GM18517 (cell line): ENCODE measurements around the gene ZBED4.

Experiments used
- ATAC-seq: cut with Tn5 transposase; IDR thresholded peaks from one replicate; pipeline ENCODE4 v1.9.1; 2021; ENCODE audit warnings: mild to moderate bottlenecking, moderate library complexity; ENCODE audit not compliant: unreplicated experiment

Gene ZBED4

DNA sequence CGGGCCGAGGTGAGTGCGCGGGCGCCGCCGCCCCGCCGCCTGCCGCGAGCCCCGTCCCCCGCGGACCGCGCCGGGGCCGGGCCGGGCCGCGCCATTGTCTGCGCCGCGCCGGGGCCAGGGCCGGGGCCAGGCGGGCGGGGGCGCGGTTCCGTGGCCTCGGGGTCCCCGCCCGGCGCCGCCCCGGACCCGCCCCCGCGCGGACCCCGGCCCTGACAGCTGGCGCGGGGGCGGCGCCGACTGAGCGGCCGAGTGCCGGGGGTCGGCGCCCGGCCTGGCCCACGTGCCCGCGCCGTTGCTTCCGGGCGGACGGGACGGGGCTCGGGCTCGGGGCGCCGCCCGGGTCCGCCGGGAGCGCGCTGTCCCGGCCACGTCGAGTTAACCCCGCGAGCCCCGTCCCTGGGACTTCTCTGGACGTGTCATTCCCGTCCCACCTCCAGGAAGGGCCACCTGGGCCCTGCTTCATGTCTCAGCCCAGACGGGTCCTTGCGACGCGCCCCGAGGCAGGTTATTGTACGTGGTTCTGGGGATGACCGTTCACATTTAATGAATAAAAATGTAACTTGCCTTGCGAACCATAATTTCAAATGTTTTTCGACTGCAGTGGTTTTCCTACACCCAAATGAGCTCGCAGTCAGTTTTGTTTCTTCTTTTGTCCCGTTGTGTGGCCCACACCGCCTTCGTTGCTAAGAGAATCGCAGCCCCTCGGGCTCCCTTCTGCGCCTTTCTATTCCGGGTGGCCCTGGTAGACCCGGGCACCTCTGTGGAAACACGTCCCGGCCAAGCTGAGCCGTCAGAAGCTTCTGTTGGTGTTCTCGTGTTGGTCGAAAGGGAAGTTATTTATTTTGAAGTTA lies 562 bp downstream of the ZBED4 start:
- peak; percentile 3 for ATAC-seq

DNA sequence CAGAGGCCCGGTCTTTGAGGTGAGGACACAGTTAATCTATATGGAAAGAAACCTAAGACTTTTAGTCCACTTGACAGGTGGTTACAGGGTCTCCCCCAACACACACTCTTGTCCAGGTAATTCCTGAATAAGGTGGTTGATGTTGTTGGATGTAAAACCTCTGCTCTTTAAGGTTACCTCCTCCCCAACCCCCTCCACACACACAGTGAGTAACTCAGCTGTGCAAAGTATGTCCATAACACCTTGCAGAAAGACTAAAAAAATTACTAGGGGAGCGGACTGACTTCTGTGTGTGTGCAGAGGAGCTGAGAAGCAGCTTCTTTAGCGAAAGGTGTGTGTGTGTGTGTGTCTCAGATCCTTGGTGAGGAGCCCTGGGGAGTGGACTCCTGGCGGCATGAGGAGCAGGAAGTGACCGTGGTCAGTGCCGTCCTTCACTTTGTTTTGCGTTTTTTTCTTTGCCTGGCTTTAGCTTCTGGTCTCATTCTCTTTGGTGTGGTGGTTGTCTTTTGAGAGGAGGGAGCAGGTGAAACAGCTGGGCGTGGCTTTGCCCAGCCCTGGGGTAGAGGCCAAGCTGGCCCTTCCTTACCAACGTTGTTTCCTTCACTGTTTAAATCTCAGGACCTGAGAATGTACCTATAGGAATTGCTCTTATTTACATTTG lies 1.7 kb downstream of the ZBED4 start:
- ATAC-seq, result no peak

- ATAC-seq, result no peak
Measured at GRCh38 chr22:49856343-49856742, 2.7 kb downstream of the ZBED4 start.

DNA sequence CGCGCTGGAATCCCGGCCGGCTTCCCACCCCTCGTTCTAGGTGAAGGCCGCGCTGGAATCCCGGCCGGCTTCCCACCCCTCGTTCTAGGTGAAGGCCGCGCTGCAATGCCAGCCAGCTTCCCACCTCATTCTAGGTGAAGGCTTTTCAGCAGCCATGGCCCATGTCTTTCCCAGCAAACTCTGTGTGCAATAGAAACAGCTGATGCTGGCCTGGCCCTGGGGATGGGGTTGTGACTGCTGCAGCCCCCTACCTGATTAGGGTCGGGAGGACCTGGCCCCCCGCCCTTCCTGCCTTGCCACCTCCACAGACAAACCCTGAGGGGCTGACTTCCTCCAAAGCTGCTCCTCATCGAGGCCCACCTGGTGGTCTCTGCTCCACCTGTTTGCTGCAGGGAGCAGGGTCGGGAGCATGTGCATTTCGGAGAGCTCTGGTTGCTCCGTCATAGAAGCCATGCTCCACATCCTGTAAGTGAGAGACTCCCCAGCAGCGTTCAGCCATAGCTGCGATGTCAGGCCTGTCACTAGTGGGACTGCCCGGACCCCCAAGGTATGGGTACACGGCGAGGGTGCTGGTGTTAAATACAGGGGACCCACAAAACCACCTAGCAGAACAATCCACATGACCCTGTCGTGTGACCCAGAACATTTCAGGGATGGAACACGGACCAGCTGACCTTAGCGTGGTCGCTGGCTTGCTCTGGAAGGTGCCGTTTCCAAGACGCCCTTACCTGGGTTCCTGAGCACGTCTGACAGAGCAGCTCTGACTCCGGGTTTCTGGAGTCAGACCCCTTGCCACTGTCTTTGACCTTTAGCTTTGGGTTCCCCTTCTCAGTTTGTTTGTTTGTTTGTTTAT lies 3.3 kb downstream of the ZBED4 start:
- ATAC-seq, result no peak

DNA sequence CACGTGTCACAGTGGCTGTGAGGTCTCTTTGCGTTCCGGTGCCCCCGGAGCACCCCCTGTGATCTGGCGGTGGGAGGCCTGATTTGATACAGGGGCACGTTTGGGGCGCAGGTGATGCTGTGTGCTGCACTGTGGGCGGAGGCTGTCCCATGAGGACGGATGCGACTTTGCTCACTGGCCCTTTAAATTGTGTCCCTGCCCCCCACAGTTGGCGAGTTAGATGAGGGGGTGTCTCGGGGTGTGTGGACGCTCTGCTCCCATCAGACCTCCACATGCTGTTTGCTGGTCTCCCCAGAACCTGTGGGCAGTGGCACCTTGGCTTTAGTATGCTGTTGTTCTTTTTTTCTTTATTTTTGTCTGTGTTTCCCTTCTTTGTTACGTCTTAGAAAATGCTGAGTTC lies 5.2 kb downstream of the ZBED4 start:
- ATAC-seq, result no peak

GRCh38 chr22:49861642-49862495 lies 8.2 kb downstream of the ZBED4 start:
- no peak for ATAC-seq

DNA sequence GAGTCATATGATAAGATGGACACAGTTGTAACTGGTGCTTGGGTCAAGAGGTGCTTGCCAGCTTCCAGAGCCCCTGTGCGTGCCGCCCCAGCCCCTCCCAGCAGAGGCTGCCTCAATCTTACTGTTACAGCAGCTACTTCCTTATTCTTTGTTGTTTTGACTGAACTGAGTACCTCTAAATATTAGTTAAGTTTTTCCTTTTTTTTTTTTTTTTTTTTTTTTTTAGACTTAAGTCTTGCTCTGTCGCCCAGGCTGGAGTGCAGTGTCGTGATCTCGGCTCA lies 8.8 kb downstream of the ZBED4 start:
- ATAC-seq, result no peak

- no peak for ATAC-seq
Measured at GRCh38 chr22:49863931-49864330, 10.3 kb downstream of the ZBED4 start.

DNA sequence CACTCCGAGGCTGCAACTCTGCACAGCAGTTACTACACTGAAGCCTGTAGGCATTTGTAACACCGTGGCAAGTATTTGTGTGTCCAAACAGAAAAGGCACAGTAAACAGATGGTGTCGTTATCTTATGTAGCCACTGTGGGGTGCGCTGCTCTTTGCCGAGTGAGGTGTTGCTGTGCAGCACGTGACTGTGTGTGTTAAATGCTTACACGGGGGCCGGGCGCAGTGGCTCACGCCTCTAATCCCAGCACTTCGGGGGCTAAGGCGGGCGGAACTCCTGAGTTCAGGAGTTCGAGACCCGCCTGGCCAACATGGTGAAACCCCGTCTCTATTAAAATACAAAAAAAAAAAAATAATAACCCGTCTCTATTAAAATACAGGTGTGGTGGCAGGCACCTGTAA lies 11.5 kb downstream of the ZBED4 start:
- no peak for ATAC-seq

DNA sequence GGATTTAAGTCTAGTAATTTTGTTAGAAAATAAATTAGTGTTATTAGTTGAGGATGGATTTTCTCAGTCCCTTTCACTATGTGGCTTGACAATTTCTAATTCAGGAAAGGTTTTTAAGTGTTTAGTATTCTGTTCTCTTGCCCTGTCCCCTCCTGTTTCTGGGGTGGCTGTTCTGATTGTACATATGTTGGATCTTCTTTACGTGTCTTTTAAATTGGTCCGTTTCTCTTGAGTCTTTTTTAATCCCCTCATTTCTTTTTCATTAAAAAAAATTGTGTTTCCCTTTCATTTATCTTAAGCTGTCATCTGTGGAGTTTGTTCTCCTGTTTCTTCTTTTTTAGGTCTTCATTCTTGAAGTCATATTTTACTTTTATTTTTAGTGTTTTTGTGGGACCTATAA lies 12.5 kb downstream of the ZBED4 start:
- no peak for ATAC-seq

DNA sequence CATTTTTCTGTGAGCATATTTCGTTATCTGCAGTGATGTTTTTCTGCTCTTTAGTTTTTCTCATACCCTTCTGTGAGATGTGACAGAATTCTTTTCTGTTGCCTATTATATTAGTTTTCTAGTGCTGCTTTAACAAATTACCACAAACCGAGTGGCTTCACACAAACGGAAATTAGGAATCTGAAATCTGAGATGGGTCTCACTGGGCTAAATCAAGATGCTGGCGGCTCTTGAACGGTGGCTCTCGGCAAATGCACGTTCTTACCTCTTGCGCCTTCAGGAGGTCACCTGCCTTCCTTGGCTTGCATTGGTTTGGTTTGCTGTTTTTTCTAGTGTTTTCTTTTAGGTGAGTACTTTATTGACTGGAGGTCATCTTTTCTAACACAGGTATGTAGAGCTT lies 13.0 kb downstream of the ZBED4 start:
- ATAC-seq, result no peak

DNA sequence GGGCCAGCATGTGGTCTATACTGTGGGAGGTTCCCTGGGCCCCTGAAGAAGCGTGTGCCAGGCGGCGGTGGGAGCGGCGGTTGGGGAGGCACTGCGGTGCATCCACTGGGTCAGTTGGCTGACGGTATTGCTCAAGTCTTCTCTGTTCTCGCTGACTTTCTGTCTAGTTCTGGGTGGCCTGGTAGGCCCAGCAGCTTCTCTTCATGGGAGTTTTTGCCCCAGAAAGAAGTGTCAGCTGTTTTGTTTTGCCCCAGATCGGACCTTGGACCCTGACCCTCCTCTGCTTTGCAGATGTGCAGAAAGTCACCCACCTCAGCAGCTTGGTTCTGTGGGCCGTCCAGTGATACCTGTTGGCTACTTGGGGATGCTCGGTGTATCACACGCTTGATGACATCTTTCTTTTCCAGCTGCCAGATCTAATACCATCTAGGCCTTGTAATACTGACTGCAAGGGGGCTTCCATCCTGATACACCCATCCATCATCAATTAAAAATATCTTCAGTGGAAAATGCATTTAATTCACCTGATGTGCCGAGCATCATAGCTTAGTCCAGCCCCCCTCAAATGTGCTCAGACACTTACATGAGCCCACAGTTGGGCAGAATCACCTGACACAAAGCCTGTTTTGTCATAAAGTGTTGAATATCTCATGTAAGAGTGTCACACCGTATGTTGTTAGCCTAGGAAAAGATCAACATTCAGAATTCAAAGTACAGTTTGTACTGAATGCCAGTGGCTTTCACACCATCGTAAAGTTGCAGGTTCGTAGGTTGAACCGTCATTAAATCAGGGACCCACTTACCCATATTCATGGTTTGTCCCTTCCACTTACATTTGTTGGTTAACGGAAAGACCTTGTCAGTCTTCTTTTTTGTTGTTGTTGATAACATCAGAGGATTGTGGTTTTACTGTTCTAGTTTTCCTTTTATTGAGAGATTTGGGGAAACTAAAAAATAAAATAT lies 13.9 kb downstream of the ZBED4 start:
- no peak for ATAC-seq

GRCh38 chr22:49869086-49869830 lies 15.6 kb downstream of the ZBED4 start:
- ATAC-seq, result no peak

DNA sequence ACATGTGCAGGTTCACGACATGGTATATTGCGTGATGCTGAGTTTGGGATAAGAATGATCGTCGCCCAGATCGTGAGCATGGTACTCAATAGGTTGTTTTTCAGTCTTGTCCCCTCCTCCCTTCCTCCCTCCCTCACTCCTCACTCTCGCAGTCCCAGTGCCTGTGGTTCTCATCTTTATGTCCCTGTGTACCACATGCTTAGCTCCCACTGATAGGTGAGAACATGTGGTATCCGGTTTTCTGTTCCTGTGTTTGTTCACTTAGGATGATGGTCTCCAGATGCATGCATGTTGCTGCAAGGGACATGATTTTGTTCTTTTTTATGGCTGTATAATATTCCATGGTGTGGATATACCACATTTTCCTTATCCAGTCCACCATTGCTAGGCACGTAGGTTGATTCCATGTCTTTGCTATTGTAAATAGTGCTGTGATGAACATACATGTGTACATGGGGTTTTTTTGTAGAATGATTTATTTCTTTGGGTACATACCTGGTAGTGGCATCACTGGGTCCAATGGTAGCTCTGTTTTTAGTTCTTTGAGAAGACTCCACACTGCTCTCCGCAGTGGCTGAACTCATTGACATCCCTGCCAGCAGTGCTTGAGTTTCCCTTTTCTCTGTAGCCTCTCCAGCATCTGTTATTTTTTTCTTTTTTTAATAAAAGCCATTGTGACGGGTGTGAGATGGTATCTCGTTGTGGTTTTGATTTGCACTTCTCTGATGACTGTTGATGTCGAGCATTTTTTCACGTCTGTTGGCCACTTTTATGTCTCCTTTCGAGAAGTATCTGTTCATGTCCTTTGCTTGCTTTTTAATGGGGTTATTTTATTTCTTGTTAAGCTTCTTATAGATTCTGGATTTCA lies 16.4 kb downstream of the ZBED4 start:
- no peak for ATAC-seq

GRCh38 chr22:49871482-49871881 lies 17.8 kb downstream of the ZBED4 start:
- no peak for ATAC-seq

DNA sequence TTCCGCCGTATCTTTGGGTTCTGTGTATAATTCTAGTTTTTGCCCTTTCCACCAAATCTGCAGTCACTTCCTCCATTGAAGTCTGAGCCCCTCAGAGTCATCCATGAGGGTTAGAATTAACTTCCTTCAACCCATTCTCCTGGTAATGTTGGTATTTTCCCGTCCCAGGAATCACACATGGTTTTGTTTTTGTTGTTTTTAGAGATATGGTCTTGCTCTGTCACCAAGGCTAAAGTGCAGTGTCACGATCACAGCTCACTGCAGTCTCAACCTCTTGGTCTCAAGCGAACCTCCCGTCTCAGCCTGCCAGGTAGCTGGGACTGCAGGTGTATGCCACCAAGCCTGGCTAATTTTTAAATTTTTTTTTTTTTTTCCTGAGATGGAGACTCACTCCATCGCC lies 18.7 kb downstream of the ZBED4 start:
- ATAC-seq, result no peak

DNA sequence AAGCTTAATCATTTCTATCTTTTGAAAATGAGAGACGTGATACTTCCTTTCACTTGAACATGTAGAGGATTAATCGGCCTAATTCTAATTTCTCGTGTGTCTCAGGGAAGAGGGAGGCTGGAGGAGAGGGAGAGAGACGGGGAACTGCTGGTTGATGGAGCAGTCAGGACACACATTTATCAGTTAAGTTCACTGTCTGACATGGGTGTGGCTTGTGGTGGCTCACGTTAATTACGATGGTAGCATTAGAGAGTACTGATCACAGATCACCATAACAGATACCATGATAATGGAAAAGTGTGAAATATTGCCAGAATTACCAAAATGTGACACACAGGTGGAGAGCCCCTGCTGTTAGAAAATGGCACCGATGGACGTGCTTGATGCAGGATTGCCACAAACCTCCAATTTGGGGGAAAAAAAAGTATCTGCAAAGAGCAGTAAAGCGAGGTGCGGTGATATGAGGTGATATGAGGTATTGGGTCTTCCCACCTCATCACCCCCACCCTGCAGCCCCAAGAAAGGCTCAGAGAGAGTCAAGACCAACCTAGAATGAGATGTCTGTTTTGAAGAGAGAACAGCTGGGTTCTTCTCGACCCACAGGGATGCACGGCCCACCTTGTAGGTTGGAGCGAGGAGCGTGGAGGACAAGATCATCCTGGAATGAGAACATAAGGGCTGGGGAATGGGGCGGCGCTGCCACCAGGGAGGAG lies 19.7 kb downstream of the ZBED4 start:
- ATAC-seq, result no peak
